ENCODE measurements around the gene IQCM.

IQCM gene

GRCh38 chr4:149707862-149708261 is 107.8 kb downstream of the IQCM start:
- DNase-seq: no peak

GRCh38 chr4:149706942-149707341 is 108.7 kb downstream of the IQCM start:
- no peak for DNase-seq

- no peak for DNase-seq
Observed at GRCh38 chr4:149702414-149703293, 113.0 kb downstream of the IQCM start.

GRCh38 chr4:149701435-149702156 is 114.0 kb downstream of the IQCM start:
- DNase-seq: no peak

- DNase-seq: no peak
Observed at GRCh38 chr4:149700272-149700671, 115.4 kb downstream of the IQCM start.

GRCh38 chr4:149699642-149700041 is 116.0 kb downstream of the IQCM start:
- no peak for DNase-seq

GRCh38 chr4:149690726-149691125 is 124.9 kb downstream of the IQCM start:
- no peak for DNase-seq

GRCh38 chr4:149684516-149684915 is 131.1 kb downstream of the IQCM start:
- DNase-seq: no peak

- DNase-seq: no peak
Observed at GRCh38 chr4:149676076-149676475, 139.6 kb downstream of the IQCM start.

GRCh38 chr4:149645790-149646189 is 169.9 kb downstream of the IQCM start:
- no peak for DNase-seq

GRCh38 chr4:149638073-149638472 is 177.6 kb downstream of the IQCM start:
- DNase-seq: no peak

GRCh38 chr4:149634368-149634767 is 181.3 kb downstream of the IQCM start:
- DNase-seq: no peak

- DNase-seq: no peak
Observed at GRCh38 chr4:149631629-149632028, 184.0 kb downstream of the IQCM start.

- DNase-seq: no peak
Observed at GRCh38 chr4:149630064-149630463, 185.6 kb downstream of the IQCM start.

- DNase-seq: no peak
Observed at GRCh38 chr4:149605601-149606378, 209.9 kb downstream of the IQCM start.

- DNase-seq: no peak
Observed at GRCh38 chr4:149604827-149605226, 210.8 kb downstream of the IQCM start.

- DNase-seq: no peak
Observed at GRCh38 chr4:149595500-149595899, 220.1 kb downstream of the IQCM start.

GRCh38 chr4:149589826-149590225 is 225.8 kb downstream of the IQCM start:
- DNase-seq: no peak

- DNase-seq: no peak
Observed at GRCh38 chr4:149584722-149585121, 230.9 kb downstream of the IQCM start.

- DNase-seq: no peak
Observed at GRCh38 chr4:149574971-149575370, 240.7 kb downstream of the IQCM start.

- no peak for DNase-seq
Observed at GRCh38 chr4:149572716-149573115, 242.9 kb downstream of the IQCM start.

- no peak for DNase-seq
Observed at GRCh38 chr4:149555799-149556198, 259.8 kb downstream of the IQCM start.

- no peak for DNase-seq
Observed at GRCh38 chr4:149555146-149555545, 260.5 kb downstream of the IQCM start.
